ENCODE data around the gene TM9SF3.

TM9SF3 gene

DNA sequence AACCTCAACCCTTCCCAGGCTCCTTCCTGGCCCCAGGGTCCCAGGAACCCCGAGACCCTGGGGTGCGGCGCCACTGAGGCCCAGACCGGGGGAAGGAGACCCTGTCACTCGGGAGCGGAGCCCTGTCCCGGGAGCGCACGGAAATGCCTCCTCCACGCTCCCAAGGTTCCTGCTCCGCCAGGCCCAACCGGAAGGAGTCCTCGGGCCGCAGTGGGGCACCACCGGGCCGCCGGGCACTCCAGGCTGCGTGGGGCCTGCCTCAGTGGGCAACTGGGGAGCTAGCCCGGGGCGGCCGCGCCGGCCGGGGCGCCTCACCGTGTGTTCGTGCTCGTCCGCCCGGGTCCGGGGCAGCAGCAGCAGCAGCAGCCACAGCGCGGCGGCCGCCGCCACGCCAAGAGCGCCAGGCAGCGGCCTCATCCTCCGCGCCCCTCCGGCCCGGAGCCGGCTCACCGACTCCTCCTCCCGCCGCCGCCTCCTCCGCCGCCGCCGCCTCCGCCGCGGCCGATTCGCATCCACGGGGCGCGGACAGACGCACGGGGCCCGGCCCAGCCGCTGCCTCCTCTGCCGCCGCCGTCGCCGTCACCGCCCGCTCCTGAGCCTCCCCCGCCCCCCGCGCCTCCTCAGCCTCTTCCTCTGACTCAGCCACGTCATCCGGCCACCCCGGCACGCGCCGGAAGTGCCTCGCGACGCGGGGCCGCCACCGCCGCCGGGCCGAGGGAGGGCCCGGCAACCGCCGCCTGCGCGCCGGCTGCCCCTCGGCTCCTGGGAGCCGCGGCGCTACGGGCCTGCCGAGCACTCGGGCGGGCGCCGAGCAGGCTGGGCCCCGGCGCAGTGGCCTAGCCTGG is at the start of gene TM9SF3:
Gene TM9SF3, minus strand, starts transcription at position 594 of the 845 bp plus-strand sequence. Its CDS starts 177 bp downstream, at position 417.
- peak; percentile 90 for DNase-seq (ENCODE audit: low spot score)

DNA sequence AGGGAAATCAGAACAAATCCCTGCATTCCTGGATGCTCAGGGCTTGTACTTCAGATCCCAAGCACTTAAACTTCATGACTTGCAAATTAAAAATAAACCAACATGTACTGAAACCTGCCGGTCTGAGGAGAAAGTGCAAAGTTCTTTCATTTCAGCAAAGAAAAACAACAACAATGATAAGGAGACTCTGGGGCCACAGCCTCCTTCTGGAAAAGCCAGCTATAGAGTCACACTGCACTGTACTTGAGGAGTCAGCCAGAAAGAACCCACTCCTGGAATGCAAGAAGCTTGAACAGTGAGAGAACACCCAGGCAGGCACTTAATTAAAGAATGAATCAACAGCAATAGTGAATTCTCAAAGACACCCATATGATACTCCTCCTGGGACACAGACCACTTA is 49.7 kb upstream of the TM9SF3 start:
- DNase-seq (ENCODE audit: low spot score): no peak

DNA sequence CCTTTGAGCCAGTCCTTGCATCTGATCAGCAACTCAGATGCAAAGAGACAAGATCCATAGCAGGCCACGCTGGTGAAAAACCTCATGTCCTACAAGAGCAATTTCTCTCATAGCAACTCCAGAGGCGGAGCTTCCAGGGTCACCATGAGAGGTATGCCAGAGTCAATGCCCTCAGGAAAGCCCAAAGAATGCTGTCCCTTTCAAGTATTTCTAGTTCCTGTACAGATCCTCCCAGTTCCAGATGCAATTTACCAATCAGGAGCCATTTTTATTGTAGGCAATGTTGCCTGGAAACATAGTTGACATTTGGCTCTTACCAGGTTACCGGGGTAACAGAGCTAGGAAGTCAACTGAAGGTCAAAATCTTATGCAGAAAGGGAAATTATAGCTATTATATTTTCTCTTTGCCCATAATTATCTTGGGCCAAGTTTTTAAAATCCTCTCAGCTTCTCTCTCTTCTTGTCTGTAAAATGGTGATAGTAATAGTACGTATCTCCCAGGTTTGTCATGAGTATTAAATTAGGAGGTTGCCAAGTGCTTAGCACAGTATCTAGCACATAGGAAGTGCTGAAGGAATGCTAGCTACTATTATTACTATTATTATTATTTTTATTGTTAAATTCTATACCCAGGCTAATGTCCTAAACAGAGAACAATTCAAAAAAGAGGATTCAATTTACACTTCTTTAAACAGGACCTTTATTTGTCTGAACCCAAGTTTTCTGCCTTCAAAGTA is 46.3 kb upstream of the TM9SF3 start:
- no peak for DNase-seq (ENCODE audit: low spot score)

DNA sequence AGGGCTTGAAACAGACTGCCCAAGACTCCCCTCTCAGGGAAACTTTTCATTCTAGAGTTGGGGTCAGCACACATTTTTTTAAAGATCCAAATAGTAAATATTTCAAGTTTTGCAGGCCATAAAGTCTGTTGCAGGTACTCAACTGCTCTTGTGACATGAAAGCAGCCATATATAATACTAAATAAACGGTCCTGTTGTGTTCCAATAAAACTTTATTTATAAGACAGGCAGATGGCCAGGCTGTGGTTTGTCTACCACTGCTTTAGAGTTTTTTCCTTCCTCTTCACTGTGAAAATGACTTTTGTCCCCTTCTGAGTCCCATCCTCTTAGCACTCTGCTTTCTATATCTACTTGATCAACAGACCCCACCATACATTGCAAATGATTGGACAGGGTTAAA is 40.5 kb upstream of the TM9SF3 start:
- no peak for DNase-seq (ENCODE audit: low spot score)

DNA sequence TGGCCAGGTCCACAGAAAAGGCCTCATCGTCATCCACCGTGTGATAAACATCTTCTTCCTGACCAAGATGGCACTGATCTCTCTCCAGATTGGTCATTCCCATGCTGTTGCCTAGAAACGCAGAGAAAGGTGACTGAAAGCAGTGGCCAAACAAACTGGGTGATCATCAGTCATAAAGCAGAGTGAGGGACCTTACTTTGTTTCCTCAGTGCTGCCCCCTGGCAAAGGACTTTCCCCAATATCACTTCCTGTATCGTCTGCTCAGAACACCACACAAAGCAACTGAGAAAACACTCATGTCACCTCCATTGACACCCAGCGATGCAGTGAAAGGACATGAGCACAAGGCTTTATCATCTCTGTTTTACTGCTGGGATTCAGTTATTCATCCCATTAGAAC is 40.0 kb upstream of the TM9SF3 start:
- no peak for DNase-seq (ENCODE audit: low spot score)

DNA sequence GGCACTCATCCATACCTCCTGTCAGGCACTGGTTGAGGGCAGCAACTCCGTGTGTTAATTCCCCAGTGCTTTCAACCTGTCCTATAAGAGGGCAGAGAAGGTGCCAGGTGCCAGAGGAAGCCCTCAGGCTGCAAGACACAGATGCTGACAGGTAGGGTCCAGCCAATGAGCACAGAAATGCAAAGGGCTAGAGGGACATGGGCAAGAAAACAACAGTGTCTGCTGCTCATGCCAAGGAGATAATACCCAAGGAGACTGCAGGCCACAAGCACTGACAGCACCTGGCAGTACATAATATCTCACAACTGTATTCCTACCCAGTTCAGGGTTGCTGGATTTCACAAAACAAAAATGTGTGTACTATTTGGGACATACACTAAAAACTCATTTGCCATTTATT is 38.4 kb upstream of the TM9SF3 start:
- no peak for DNase-seq (ENCODE audit: low spot score)

DNA sequence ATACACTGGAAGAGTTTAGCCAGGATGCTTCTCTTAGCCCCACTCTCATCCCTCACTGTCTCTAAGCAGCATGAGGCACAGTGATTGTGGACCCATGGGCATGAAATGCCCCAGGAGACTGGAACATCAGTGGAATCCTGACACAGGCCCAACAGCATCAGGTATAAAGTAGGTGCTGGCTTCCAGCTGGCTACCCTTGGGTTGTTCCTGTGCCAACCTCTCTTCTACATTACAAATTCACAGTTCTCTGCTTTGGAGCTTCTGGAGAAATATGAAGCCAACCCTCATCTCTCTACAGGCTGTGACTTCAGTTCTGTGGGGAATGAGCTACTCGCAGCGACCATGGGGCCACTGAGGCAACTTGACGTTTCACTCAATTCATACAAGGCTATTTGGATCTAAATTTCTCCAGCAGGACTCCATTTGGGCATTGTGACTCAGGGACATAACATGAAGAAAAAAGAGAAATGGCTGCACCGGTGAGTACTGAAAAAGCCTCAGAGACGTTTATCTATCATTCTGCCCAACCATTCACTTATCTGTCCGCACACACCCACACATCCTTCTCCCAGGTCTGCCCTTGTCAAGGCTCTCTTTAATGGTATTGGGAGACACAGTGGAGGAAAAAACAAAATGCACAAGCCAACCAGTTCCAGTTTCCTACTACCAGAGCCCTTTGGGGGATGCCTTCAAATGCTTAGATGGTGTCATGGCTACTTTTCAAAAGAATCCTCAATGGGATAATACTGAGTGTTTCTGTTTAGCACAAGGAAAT is 35.4 kb upstream of the TM9SF3 start:
- DNase-seq (ENCODE audit: low spot score): no peak

DNA sequence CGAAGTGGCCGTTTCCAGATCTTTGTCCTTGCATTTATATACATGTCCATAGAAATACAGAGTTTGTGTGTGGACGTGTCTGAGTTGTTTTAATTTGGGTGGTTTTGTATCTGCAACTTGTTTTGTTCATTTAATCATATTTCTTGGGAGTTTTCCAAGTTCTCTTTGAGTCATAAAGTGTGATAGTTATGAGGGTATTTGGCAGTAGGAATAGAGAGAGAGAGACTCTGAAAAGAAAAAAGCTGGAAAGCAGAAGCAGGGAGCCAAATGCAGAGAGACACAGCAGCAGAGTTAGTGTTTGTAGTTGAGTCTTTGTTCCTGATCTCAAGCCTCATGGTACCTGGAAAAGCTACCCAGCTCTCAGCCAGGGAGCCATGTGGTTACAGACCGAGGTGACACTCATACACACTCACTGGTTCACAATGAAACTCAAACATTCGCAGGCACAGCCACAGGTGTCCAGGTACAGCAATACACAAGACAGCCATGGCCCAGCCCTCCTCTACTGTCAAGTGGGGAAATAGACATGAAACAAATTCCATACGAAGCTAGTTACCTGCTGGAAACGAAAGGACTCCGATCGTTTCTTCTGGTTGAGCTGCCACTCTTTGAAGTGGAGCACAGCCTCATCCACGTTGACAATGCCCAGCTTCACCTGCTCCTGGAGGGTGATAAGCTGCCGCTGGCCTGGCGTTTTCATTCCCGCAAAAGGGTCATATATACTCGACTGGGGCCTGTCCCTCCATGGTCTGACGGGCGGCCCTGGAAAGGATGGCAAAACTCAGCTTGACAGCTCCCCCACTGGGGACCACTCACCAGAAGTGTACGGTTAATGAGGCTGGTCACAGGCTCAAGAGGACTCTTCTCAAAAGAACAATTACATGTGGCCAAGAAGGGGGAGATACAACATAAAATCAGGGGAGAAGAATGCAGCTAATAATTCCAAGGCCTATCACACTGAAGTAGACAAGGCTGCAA is 33.3 kb upstream of the TM9SF3 start:
- no peak for DNase-seq (ENCODE audit: low spot score)

DNA sequence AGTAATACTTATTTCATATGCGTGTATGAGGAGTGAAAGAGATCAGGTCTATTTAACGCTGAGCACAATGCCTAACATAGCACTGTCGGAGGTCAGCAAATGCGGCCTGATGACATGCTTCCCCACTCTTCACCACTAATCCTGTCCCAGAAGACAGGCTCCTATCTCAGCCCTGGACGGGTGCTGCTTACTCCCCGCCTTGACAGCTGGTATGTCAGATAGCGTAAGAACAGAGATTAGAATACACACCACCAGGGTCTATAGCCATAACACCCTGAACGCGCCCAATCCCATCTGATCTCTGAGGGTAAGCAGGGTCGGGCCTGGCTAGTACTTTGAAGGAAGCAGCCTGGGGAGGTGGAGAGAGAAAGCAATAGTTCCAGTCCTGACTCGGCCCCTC is 32.3 kb upstream of the TM9SF3 start:
- DNase-seq (ENCODE audit: low spot score): no peak

DNA sequence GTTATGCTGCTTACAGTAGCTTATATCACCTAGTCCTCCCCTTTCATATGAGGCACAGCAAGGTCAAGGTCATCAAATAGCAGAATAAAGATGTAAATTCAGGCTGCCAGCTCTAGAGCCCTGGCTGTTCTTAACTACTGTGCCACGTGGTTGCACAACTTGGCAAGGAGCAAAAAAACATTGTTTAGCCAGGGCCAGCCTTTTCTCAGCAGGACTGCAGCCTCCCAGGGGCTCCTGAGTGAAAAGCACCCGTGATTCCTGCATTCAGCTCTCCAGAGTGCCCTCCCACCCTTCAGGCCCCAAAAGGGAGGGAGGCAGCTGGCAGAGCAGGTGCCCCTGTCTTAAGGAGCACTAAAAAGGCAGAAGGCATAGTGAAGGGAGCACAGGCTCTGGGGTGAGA is 31.8 kb upstream of the TM9SF3 start:
- no peak for DNase-seq (ENCODE audit: low spot score)

DNA sequence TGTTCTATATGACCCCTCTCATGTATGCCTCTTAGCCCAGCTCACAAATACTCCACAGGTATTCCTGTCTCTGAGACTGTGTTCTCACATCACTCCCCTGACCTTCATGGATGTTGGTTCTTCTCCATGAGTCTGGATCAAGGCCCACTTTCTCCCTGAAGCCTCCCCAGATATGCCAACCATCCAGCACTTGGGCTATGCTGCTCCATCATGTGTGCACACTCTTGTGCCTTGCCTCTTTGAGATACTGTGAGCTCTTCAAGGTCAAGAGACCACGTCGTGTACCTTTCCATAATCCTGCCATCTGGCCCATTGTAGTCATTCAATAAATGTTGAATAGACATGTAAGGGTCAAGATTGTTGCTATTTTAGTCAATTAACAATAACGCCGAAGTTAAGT is 30.1 kb upstream of the TM9SF3 start:
- no peak for DNase-seq (ENCODE audit: low spot score)

DNA sequence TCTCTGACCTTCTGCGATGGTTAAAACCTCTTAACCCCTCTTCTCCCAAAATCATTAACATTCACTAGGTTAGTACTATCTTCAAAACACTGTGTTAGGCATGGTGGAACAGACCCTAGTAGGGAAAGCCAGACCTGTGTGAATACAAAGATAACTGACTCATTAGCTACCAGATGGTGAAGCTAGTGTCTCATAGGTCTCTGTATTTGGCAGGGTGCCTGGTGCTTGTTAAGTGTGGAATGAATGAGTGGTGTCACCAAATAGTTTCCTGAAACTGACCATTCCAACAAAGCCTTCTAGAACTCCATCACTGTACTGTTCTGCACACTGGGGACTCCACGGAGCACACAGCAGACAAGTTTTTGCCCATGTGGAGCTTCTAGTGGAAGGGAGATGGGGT is 27.7 kb upstream of the TM9SF3 start:
- DNase-seq (ENCODE audit: low spot score): no peak

DNA sequence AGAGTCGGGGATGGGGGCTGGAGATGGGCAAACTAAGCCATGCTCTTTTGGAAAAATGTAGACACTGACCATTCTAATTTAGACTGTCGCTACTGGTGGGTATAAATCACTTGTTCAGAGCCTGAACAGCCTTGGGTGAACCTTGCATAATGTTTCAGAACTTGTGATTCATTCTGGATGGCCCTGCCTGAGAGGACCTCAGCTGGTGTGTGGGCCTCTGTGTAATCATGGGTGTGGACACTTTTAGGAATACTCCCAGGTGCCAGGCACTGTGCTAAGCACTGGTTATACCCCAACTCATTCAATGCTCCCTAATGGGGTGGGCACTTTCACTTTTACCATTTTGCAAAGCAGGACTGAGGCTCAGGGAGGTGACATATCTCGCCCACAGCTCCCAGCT is 26.8 kb upstream of the TM9SF3 start:
- no peak for DNase-seq (ENCODE audit: low spot score)

DNA sequence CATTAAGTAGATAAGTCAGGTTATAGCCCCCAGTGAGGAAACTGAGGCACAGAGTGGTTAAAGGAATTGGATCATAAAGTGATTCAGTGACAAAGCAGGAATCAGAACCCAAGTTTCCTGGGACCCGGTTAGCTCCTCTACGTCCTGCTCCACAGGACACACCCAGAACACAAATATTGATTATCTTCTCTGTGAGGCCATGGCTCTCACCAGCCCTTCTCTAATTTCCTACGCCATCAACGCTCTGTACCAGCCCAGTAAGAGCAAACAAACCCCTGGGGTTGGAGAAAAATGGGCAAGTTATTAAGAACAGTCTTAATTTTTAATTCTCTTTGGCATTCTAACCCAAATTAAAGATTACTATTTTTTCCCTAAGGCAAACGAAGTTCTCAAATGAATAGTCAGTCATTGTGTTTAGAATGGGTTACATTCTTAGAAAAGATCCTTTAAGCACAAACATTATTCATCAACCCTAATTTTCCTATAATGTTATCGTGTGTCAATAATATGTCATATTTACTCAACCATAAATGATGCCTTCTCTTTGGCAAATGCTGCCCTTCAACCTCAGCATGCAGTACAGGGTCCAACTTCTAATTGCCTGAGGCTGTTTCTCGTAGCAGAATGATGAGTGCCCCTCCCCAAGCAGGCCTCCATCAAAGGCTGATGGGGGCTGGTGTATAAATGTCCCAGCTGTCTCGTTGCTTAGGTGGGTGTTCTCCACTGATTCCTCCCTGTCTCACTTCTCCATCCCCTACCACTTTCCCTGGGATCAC is 25.4 kb upstream of the TM9SF3 start:
- no peak for DNase-seq (ENCODE audit: low spot score)

DNA sequence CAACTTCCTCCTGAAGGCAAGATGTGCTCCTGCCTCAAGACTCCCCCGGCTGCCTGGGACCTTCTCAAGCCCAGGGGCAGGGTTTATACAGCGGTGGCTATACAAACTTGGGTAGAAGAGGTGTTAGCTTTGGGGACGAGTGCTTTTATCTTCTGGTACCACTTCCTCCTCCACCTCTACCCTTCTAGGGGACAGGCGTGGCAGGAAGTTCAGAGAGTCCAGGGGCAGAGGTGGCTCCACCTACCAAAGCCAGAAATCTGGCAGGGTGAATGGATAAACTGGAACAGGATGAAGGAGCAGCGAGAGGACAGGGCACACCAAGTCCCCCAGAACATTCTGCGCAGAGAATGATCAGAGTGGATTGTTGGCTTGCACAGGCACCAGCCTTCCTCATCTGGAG is 24.0 kb upstream of the TM9SF3 start:
- no peak for DNase-seq (ENCODE audit: low spot score)

DNA sequence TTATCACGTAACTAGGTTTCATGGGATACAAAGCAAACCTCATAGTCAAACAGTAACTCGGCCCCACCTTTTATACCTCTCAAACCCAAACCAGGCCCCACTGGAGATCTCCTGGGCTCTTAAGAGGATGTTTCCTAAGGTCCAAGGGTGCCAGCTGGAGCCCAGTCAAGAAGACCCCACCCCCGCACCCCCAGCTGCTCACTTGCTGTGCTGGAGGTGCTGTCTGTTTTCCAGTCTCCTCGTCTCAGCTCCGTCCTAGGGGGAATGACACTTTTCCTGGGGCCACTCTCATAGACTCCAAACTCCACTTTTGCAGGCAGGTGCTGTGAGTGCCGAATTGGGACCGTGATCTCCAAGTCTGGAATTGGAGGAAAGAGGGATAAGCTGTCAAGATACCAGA is 22.7 kb upstream of the TM9SF3 start:
- DNase-seq (ENCODE audit: low spot score): no peak

DNA sequence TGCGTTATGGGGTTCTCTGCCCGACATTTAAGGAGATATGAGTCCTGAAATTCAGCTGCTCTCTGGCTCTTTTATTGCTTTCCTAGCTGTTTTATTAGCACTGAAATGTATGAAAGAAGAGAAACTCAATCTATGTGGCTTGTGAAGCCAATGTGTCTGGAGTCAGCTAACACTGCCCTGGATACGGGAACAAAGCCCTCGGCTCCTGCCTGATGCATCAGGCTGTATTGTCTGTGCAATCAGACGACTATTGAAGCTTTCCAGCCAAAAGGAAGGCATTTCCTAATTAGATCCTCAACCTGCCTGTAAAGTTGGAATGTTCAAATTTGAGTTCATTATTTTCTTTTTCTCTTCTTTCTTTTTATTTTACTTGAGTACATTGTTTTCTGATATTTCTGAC is 22.0 kb upstream of the TM9SF3 start:
- no peak for DNase-seq (ENCODE audit: low spot score)

DNA sequence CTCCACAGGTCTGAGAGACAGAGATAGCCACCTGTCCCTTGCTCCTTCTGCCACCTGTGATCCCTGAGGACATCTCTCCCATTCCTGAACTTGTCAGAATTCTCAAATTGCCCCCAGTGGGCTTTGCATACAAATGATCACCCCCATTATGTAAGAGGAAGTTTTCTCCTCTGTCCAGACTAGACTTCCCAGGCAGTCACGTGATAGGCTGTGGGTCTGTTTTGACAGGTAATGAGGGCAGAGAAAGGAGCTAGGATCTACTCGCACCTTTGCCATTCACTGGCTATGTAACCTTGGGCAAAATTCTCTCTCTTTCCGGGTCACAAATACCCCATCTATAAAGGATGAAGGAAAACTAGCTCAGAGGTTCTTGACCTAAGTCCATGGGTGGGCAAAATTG is 21.4 kb upstream of the TM9SF3 start:
- no peak for DNase-seq (ENCODE audit: low spot score)

DNA sequence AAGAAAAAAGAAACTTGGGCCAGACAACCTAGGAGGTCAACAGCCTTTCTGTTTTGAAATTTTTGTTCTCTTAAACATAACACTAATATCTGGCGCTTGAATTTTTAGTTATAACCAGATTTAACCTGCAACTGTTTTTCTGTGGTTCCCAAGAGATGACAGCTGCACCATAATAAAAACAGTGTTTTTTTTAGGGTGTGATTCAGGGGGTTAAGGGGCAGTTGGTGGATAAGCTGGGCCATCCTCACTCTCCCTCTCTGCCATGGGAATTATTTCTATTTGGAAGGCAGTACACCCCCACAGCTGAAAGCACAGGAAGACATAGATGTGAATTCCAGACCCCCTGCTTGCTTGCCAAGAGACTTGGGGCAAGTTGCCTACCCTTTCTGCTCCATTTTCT is 20.1 kb upstream of the TM9SF3 start:
- no peak for DNase-seq (ENCODE audit: low spot score)

DNA sequence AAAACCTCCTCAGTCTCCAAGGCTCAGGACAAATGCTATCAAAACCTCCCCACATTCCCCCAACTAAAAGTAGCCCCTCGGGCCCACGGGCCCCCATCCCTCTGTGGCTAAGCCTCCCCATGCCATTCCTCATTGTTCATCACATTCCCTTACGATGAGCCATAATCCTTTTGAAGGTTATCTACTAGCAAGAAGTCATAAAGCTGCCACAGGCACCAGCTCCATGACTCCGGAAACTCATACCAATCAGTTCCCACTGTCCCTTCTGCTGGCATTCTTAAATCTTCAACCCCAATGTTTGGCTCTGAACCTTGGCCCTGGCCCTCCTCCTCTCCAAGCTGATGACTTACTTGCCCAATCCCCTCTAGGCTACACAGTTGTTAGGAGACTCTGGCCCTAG is 19.4 kb upstream of the TM9SF3 start:
- DNase-seq (ENCODE audit: low spot score): no peak

DNA sequence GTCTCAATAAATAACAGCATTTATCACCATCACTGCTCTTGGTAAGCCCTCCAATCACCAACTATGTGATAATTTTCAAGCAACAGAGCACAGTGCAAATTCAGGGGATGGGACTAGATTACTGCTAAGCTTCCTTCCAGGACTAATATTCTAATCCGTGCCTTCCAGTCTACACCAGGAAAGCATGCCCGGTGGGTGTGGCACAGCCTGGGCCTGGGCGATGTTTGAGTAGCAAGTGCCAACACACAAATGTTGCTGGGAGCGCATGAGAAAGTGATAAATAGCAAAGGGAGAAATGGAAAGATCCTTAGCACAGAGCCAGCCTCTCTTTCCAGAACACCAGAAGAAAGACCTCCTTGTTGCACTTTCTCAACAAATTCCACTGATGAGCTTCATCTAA is 13.5 kb upstream of the TM9SF3 start:
- no peak for DNase-seq (ENCODE audit: low spot score)

Measured in germinal center (tissue), 1 donor.